ENCODE data around the gene RNASEH2C. TPM values are rescaled to one million over a fixed set of nuclear protein-coding genes. Genes with fewer than 3 reads are reported as not detected.

Gene RNASEH2C
- total and polyA plus RNA-seq, 10 of the 15 experiments (the other 5 are each of a cell fraction or from before 2014, with no cell fraction given), result 5.0 to 160 (median 47.1) TPM

DNA sequence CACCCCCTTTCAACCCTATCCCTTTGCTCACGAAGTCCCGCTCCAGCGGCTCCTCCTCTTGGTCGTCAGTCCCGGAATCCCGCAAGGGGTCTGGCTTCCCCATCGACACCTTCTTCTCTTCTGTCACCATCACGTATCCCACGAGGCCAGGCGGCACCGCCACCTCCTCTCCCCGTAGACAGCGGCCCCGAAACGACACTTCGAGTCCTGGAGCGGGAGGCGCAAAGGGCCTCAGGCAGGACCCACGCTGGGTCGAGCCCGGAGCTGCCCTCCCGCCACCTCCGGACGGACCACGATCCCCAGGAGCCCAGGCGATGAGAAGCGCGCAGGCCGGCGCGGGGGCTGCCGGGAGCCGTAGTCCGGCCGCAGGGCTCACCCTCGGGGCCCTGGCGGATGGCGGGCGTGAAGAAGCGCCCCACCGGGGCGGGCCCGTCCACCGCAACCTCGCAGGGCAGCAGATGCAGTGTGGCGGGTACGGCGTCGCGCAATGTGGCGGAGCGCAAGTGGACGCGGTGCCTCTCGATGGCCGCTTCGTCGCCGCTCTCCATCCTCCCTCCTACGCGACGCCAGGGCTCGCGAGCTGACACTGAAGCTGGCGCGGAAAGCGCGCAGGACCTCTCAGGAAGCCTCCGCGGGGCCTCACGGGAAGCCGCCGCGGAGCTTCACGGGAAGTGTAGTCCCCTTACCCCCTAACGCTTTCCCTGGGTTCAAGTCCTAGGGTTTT is at the start of gene RNASEH2C (continued):
- TF ChIP-seq, protein P1, sequence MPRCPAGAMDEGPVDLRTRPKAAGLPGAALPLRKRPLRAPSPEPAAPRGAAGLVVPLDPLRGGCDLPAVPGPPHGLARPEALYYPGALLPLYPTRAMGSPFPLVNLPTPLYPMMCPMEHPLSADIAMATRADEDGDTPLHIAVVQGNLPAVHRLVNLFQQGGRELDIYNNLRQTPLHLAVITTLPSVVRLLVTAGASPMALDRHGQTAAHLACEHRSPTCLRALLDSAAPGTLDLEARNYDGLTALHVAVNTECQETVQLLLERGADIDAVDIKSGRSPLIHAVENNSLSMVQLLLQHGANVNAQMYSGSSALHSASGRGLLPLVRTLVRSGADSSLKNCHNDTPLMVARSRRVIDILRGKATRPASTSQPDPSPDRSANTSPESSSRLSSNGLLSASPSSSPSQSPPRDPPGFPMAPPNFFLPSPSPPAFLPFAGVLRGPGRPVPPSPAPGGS (IDR thresholded peaks at IDR 0.05; ENCODE audit: borderline replicate concordance, insufficient read depth, low read depth, low read length, poor library complexity, severe bottlenecking), result peak; percentile 52
- TF ChIP-seq POLR2AphosphoS2 (IDR thresholded peaks at IDR 0.05; ENCODE audit: low read depth, low read length), result peak; percentile 45
- 0 out of 2 replicates have a peak, but pooled peaks have one; percentile 33 for TF ChIP-seq BRCA1 (IDR thresholded peaks at IDR 0.05; ENCODE audit: low read depth, low read length)
- TF ChIP-seq, protein P2, sequence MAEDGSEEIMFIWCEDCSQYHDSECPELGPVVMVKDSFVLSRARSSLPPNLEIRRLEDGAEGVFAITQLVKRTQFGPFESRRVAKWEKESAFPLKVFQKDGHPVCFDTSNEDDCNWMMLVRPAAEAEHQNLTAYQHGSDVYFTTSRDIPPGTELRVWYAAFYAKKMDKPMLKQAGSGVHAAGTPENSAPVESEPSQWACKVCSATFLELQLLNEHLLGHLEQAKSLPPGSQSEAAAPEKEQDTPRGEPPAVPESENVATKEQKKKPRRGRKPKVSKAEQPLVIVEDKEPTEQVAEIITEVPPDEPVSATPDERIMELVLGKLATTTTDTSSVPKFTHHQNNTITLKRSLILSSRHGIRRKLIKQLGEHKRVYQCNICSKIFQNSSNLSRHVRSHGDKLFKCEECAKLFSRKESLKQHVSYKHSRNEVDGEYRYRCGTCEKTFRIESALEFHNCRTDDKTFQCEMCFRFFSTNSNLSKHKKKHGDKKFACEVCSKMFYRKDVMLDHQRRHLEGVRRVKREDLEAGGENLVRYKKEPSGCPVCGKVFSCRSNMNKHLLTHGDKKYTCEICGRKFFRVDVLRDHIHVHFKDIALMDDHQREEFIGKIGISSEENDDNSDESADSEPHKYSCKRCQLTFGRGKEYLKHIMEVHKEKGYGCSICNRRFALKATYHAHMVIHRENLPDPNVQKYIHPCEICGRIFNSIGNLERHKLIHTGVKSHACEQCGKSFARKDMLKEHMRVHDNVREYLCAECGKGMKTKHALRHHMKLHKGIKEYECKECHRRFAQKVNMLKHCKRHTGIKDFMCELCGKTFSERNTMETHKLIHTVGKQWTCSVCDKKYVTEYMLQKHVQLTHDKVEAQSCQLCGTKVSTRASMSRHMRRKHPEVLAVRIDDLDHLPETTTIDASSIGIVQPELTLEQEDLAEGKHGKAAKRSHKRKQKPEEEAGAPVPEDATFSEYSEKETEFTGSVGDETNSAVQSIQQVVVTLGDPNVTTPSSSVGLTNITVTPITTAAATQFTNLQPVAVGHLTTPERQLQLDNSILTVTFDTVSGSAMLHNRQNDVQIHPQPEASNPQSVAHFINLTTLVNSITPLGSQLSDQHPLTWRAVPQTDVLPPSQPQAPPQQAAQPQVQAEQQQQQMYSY (CRISPR knock-in tag; IDR thresholded peaks at IDR 0.05), result no peak
- TF ChIP-seq KAT2A (conservative IDR thresholded peaks at IDR 0.05; ENCODE audit: control insufficient read depth, low read depth, low read length), result no peak
- TF ChIP-seq IRF4 (IDR thresholded peaks at IDR 0.05; ENCODE audit: low read depth, low read length), result no peak
- TF ChIP-seq GATAD2B (conservative IDR thresholded peaks at IDR 0.05; ENCODE audit: low read depth), result peak; percentile 85
- peak; percentile 56; the same call in 1 of the 2 replicates for TF ChIP-seq ZNF207 (IDR thresholded peaks at IDR 0.05; ENCODE audit: borderline replicate concordance)
- no peak for TF ChIP-seq CBX5 (IDR thresholded peaks at IDR 0.05; ENCODE audit: low read depth)
- TF ChIP-seq MEF2A (IDR thresholded peaks at IDR 0.05; ENCODE audit: insufficient read depth, low read depth, low read length), result 0 out of 2 replicates have a peak, but pooled peaks have one; percentile 20
- TF ChIP-seq, protein P3, sequence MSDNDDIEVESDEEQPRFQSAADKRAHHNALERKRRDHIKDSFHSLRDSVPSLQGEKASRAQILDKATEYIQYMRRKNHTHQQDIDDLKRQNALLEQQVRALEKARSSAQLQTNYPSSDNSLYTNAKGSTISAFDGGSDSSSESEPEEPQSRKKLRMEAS (IDR thresholded peaks at IDR 0.05; ENCODE audit: low read depth, low read length), result peak; percentile 59; the same call in 1 of the 2 replicates
- TF ChIP-seq SMAD1 (IDR thresholded peaks at IDR 0.05; ENCODE audit: low read depth, partially characterized antibody), result no peak
- peak; percentile 92 for TF ChIP-seq SIX5 (IDR thresholded peaks at IDR 0.05; ENCODE audit: low read depth, low read length, severe bottlenecking)
- TF ChIP-seq, protein P4, sequence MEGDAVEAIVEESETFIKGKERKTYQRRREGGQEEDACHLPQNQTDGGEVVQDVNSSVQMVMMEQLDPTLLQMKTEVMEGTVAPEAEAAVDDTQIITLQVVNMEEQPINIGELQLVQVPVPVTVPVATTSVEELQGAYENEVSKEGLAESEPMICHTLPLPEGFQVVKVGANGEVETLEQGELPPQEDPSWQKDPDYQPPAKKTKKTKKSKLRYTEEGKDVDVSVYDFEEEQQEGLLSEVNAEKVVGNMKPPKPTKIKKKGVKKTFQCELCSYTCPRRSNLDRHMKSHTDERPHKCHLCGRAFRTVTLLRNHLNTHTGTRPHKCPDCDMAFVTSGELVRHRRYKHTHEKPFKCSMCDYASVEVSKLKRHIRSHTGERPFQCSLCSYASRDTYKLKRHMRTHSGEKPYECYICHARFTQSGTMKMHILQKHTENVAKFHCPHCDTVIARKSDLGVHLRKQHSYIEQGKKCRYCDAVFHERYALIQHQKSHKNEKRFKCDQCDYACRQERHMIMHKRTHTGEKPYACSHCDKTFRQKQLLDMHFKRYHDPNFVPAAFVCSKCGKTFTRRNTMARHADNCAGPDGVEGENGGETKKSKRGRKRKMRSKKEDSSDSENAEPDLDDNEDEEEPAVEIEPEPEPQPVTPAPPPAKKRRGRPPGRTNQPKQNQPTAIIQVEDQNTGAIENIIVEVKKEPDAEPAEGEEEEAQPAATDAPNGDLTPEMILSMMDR (IDR thresholded peaks at IDR 0.05 in 2 of 3, conservative IDR thresholded peaks at IDR 0.05 in 1 of 3; ENCODE audit: control insufficient read depth in 2 of 3, extremely low read depth in 1 of 3, insufficient read depth in 1 of 3, low read depth in 3 of 3, low read length in 3 of 3), result 0 out of 6 replicates have a peak, but pooled peaks of 1 of the 3 experiments have one; percentile 1
- TF ChIP-seq RUNX3 (IDR thresholded peaks at IDR 0.05; ENCODE audit: low read length), result peak; percentile 47; the same call in 1 of the 2 replicates
- peak; percentile 51 for TF ChIP-seq NR2C1 (IDR thresholded peaks at IDR 0.05)
- TF ChIP-seq TCF12 (IDR thresholded peaks at IDR 0.05; ENCODE audit: low read depth, low read length), result peak; percentile 36; the same call in 1 of the 2 replicates
- no peak for TF ChIP-seq RFX5 (IDR thresholded peaks at IDR 0.05; ENCODE audit: low read depth, low read length)
- no peak for TF ChIP-seq ETV6 (conservative IDR thresholded peaks at IDR 0.05 in 1 of 2, IDR thresholded peaks at IDR 0.05 in 1 of 2; ENCODE audit: borderline replicate concordance in 1 of 2, low read depth in 1 of 2)
- TF ChIP-seq WRNIP1 (IDR thresholded peaks at IDR 0.05; ENCODE audit: borderline replicate concordance, low read depth, low read length), result no peak

Measured in GM12878 (cell line).